Activated CD8-positive, alpha-beta T cell treated with anti-CD3 and anti-CD28 coated beads for 36 hours (primary cell): ENCODE measurements around the gene LMBRD1. TPM values are rescaled to one million over a fixed set of nuclear protein-coding genes. Genes with fewer than 3 reads are reported as not detected.
A peak's percentile ranks its signal among the peaks of the same experiment; 100 is the strongest.
"Not testable (repeated sequence)": the region's sequence is repeated elsewhere in the genome, so short reads cannot be mapped to it uniquely, and the experiment has no call there.

ENCODE experiments used
- ATAC-seq: fragments of 200-7000 bp; cut with Tn5 transposase; one replicate; pipeline ENCODE4 v1.10.0; 2021; ENCODE audit warnings: mild to moderate bottlenecking, moderate library complexity
- CTCF ChIA-PET: fragments of 350-600 bp; sonication (Branson Sonifier 250); formaldehyde crosslinking; loops from one replicate; lab custom pipeline; 2021; ENCODE audit warnings: antibody characterized with exemption; lab: Charles Lee
- POLR2A ChIA-PET: fragments of 350-600 bp; sonication (Branson Sonifier 250); formaldehyde crosslinking; loops from one replicate; lab custom pipeline; 2021; ENCODE audit warnings: antibody characterized with exemption; lab: Charles Lee
- DNase-seq: peaks from one replicate; pipeline ENCODE4 v3.0.0-alpha.2; 2020
- H3K27ac Mint-ChIP-seq: one replicate; pipeline ENCODE4 v1.8.0; 2021; ENCODE audit warnings: mild to moderate bottlenecking, mixed read lengths
- H3K27me3 Mint-ChIP-seq: one replicate; pipeline ENCODE4 v1.8.0; 2021; ENCODE audit warnings: mixed read lengths
- H3K36me3 Mint-ChIP-seq: one replicate; pipeline ENCODE4 v1.8.0; 2021; ENCODE audit warnings: low read depth, mixed read lengths
- H3K4me1 Mint-ChIP-seq: one replicate; pipeline ENCODE4 v1.8.0; 2021; ENCODE audit warnings: low read depth, mixed read lengths
- H3K4me3 Mint-ChIP-seq: one replicate; pipeline ENCODE4 v1.8.0; 2021; ENCODE audit warnings: mild to moderate bottlenecking, moderate library complexity, mixed read lengths
- H3K9me3 Mint-ChIP-seq: one replicate; pipeline ENCODE4 v1.8.0; 2021; ENCODE audit warnings: mixed read lengths
- CTCF ChIP-seq: fragments of 200-600 bp; IDR thresholded peaks from one replicate; pipeline ENCODE4 v1.8.0; 2022; ENCODE audit warnings: antibody characterized with exemption, mild to moderate bottlenecking
- intact Hi-C: fragments of 100-400 bp; cut with micrococcal nuclease; formaldehyde crosslinking; loops from one replicate; pipeline ENCODE4 v1.10.0; 2022
- total RNA-seq, 2 experiments: library from RNA; stranded (reverse); gene quantifications; one replicate each; pipeline ENCODE4 v1.2.3, GENCODE V29; 2021

LMBRD1 gene
- total RNA-seq, 2 experiments from 2014 or later: 14.6 to 15.9 TPM

GRCh38 chr6:69835414-69836179 is 38.8 kb upstream of the LMBRD1 start:
- POLR2A ChIA-PET: no interaction called here
- CTCF ChIA-PET: interaction anchor here (1.2 to 2.0 kb wide), 7 partner anchors 11 to 101 kb away, joined by 3 to 8 read pairs (median 4); partner anchors contain the start of gene COL19A1
- ATAC-seq: peak; percentile 85

GRCh38 chr6:69832558-69832957 is 35.7 kb upstream of the LMBRD1 start:
- intact Hi-C loops: no loop called here
- no peak for ATAC-seq
- POLR2A ChIA-PET: no interaction called here
- no peak for DNase-seq
- Mint-ChIP-seq H3K4me1 (no peaks in the 10 kb centered on the region), H3K27ac (no peak overlapping the region), H3K36me3 (no peaks in the 10 kb centered on the region), H3K4me3 (no peak overlapping the region), H3K9me3 (no peaks in the 10 kb centered on the region), H3K27me3 (peaks cover 8% of the 10 kb centered on the region)
- TF ChIP-seq CTCF: no peak
- CTCF ChIA-PET: no interaction called here

More at GRCh38 chr6:69835414-69836179, 38.8 kb upstream of the LMBRD1 start:
- no peaks in the 10 kb centered on the region for H3K9me3 Mint-ChIP-seq
- peaks cover 11% of the 10 kb centered on the region for H3K27me3 Mint-ChIP-seq
- TF ChIP-seq CTCF: peak; percentile 82
- H3K4me3 Mint-ChIP-seq: no peak overlapping the region
- peak; percentile 24 for DNase-seq
- intact Hi-C loops: no loop called here
- no peaks in the 10 kb centered on the region for H3K4me1 Mint-ChIP-seq
- H3K36me3 Mint-ChIP-seq: no peaks in the 10 kb centered on the region
- H3K27ac Mint-ChIP-seq: no peak overlapping the region

GRCh38 chr6:69827276-69827893 is 30.6 kb upstream of the LMBRD1 start:
- ATAC-seq: no peak
- no peaks in the 10 kb centered on the region for H3K27me3 Mint-ChIP-seq
- POLR2A ChIA-PET: no interaction called here
- intact Hi-C loops: no loop called here
- no peak overlapping the region for H3K27ac Mint-ChIP-seq
- no peak for DNase-seq
- no peaks in the 10 kb centered on the region for H3K9me3 Mint-ChIP-seq
- no peak overlapping the region for H3K4me3 Mint-ChIP-seq
- CTCF ChIA-PET: no interaction called here
- no peaks in the 10 kb centered on the region for H3K36me3 Mint-ChIP-seq
- no peak for TF ChIP-seq CTCF
- H3K4me1 Mint-ChIP-seq: no peaks in the 10 kb centered on the region

GRCh38 chr6:69825904-69826303 is 29.1 kb upstream of the LMBRD1 start:
- ChIA-PET POLR2A (no interaction called here), CTCF (no interaction called here)
- no peaks in the 10 kb centered on the region for H3K4me1 Mint-ChIP-seq
- H3K4me3 Mint-ChIP-seq: no peak overlapping the region
- ATAC-seq: no peak
- no peak for TF ChIP-seq CTCF
- H3K27me3 Mint-ChIP-seq: no peaks in the 10 kb centered on the region
- H3K27ac Mint-ChIP-seq: no peak overlapping the region
- no peaks in the 10 kb centered on the region for H3K9me3 Mint-ChIP-seq
- H3K36me3 Mint-ChIP-seq: no peaks in the 10 kb centered on the region
- intact Hi-C loops: no loop called here
- no peak for DNase-seq

GRCh38 chr6:69824355-69824754 is 27.5 kb upstream of the LMBRD1 start:
- DNase-seq, ATAC-seq, H3K4me1 Mint-ChIP-seq, H3K36me3 Mint-ChIP-seq, intact Hi-C loops, H3K9me3 Mint-ChIP-seq, H3K27me3 Mint-ChIP-seq, POLR2A ChIA-PET, H3K27ac Mint-ChIP-seq, H3K4me3 Mint-ChIP-seq: not testable (repeated sequence)
- CTCF ChIA-PET: interaction anchor here (0.9 to 1.5 kb wide), 2 partner anchors 10 to 11 kb away, joined by 4 read pairs; no protein-coding TSS in a partner anchor
